H9 (cell line): ENCODE results near the gene PLXNA2. TPM values are rescaled to one million over a fixed set of nuclear protein-coding genes. Genes with fewer than 3 reads are reported as not detected.

Source experiments
- DNase-seq: peaks from one replicate; pipeline ENCODE4 v3.0.0-alpha.2; 2017
- H2AFZ ChIP-seq: one replicate; pipeline ENCODE4 v1.6.1; 2013; ENCODE audit warnings: mild to moderate bottlenecking, low read length, control low read depth, moderate library complexity
- H2AK5ac ChIP-seq: 2 replicates; pipeline ENCODE4 v1.6.1; 2013; ENCODE audit warnings: low read length, control low read depth, mixed read lengths; ENCODE audit not compliant: insufficient read length
- H2BK120ac ChIP-seq: one replicate; pipeline ENCODE4 v1.6.1; 2013; ENCODE audit warnings: low read depth, mild to moderate bottlenecking, low read length, control low read depth, inconsistent platforms; ENCODE audit not compliant: poor library complexity, severe bottlenecking
- H2BK12ac ChIP-seq: 2 replicates; pipeline ENCODE4 v1.6.1; 2013; ENCODE audit warnings: low read length, control low read depth, mixed read lengths, low read depth; ENCODE audit not compliant: insufficient read length
- H2BK15ac ChIP-seq: 2 replicates; pipeline ENCODE4 v1.6.1; 2013; ENCODE audit warnings: low read depth, low read length, control low read depth
- H2BK20ac ChIP-seq: one replicate; pipeline ENCODE4 v1.6.1; 2013; ENCODE audit warnings: low read depth, mild to moderate bottlenecking, low read length, control low read depth, inconsistent platforms; ENCODE audit not compliant: poor library complexity, severe bottlenecking
- H2BK5ac ChIP-seq: 2 replicates; pipeline ENCODE4 v1.6.1; 2013; ENCODE audit warnings: low read length, control low read depth, mixed read lengths; ENCODE audit not compliant: insufficient read length
- H3K14ac ChIP-seq: 2 replicates; pipeline ENCODE4 v1.6.1; 2013; ENCODE audit warnings: low read length, control low read depth; ENCODE audit not compliant: insufficient read depth
- H3K18ac ChIP-seq: 2 replicates; pipeline ENCODE4 v1.6.1; 2013; ENCODE audit warnings: low read depth, mild to moderate bottlenecking, mixed read lengths, low read length, control low read depth; ENCODE audit not compliant: insufficient read length
- H3K23ac ChIP-seq: 2 replicates; pipeline ENCODE4 v1.6.1; 2013; ENCODE audit warnings: low read length, control low read depth, mixed read lengths, low read depth; ENCODE audit not compliant: insufficient read length
- H3K23me2 ChIP-seq: 2 replicates; pipeline ENCODE4 v1.6.1; 2013; ENCODE audit warnings: low read depth, mild to moderate bottlenecking, mixed read lengths, low read length, control low read depth; ENCODE audit not compliant: insufficient read length, poor library complexity, severe bottlenecking
- H3K27ac ChIP-seq: 2 replicates; pipeline ENCODE4 v1.5.1; 2013; ENCODE audit warnings: low read length, control low read depth, mixed read lengths, low read depth; ENCODE audit not compliant: insufficient read length
- H3K27me3 ChIP-seq: 2 replicates; pipeline ENCODE4 v1.6.1; 2013; ENCODE audit warnings: low read length, control low read depth, inconsistent platforms; ENCODE audit not compliant: insufficient read depth
- H3K4ac ChIP-seq: 2 replicates; pipeline ENCODE4 v1.6.1; 2013; ENCODE audit warnings: low read depth, mild to moderate bottlenecking, control low read depth, inconsistent platforms, low read length, moderate library complexity
- H3K4me1 ChIP-seq: 2 replicates; pipeline ENCODE4 v1.6.1; 2013; ENCODE audit warnings: low read length, control low read depth, inconsistent platforms; ENCODE audit not compliant: insufficient read depth
- H3K4me2 ChIP-seq: 2 replicates; pipeline ENCODE4 v1.6.1; 2013; ENCODE audit warnings: low read length, control low read depth, mixed read lengths; ENCODE audit not compliant: insufficient read length, insufficient read depth
- H3K56ac ChIP-seq: 2 replicates; pipeline ENCODE4 v1.6.1; 2013; ENCODE audit warnings: low read depth, mild to moderate bottlenecking, mixed read lengths, low read length, control low read depth; ENCODE audit not compliant: insufficient read length
- H3K79me1 ChIP-seq: 2 replicates; pipeline ENCODE4 v1.6.1; 2013; ENCODE audit warnings: low read depth, mild to moderate bottlenecking, moderate library complexity, low read length, control low read depth, inconsistent platforms; ENCODE audit not compliant: insufficient read depth, poor library complexity, severe bottlenecking
- H3K79me2 ChIP-seq: 2 replicates; pipeline ENCODE4 v1.6.1; 2013; ENCODE audit warnings: low read length, control low read depth, inconsistent platforms; ENCODE audit not compliant: insufficient read depth
- H3K9ac ChIP-seq: 2 replicates; pipeline ENCODE4 v1.6.1; 2013; ENCODE audit warnings: low read length, control low read depth, mixed read lengths; ENCODE audit not compliant: insufficient read length; ENCODE audit errors: extremely low read depth
- H3K9me3 ChIP-seq: one replicate; pipeline ENCODE4 v1.6.1; 2013; ENCODE audit warnings: low read depth, low read length, inconsistent platforms; ENCODE audit not compliant: control insufficient read depth
- H3T11ph ChIP-seq: one replicate; pipeline ENCODE4 v1.6.1; 2013; ENCODE audit warnings: mild to moderate bottlenecking, low read length, control low read depth, inconsistent platforms
- H4K20me1 ChIP-seq: one replicate; pipeline ENCODE4 v1.6.1; 2013; ENCODE audit not compliant: control insufficient read depth, insufficient read length, insufficient read depth
- H4K5ac ChIP-seq: 2 replicates; pipeline ENCODE4 v1.6.1; 2013; ENCODE audit warnings: low read depth, mild to moderate bottlenecking, mixed read lengths, low read length, control low read depth; ENCODE audit not compliant: insufficient read length
- H4K8ac ChIP-seq: replicated peaks from 2 replicates; pipeline ENCODE4 v1.6.1; 2013; ENCODE audit warnings: low read length, control low read depth, mixed read lengths, low read depth; ENCODE audit not compliant: insufficient read length
- H4K91ac ChIP-seq: 2 replicates; pipeline ENCODE4 v1.6.1; 2013; ENCODE audit warnings: low read depth, mild to moderate bottlenecking, moderate library complexity, mixed read lengths, low read length, control low read depth; ENCODE audit not compliant: insufficient read length
- H3K27ac Mint-ChIP-seq, 3 experiments: 2 replicates in 2 of 3; 3 replicates in 1 of 3; pipeline ENCODE4 v1.8.0; 2020 to 2021; ENCODE audit warnings: mixed read lengths in 3 of 3, mild to moderate bottlenecking in 1 of 3, moderate library complexity in 1 of 3
- H3K27me3 Mint-ChIP-seq: 2 replicates; pipeline ENCODE4 v1.8.0; 2021; ENCODE audit warnings: low read depth, mild to moderate bottlenecking, moderate library complexity, mixed read lengths
- H3K36me3 Mint-ChIP-seq, 3 experiments: 2 replicates in 2 of 3; 3 replicates in 1 of 3; pipeline ENCODE4 v1.8.0; 2020 to 2021; ENCODE audit warnings: low read depth in 3 of 3, mixed read lengths in 3 of 3; ENCODE audit not compliant: insufficient read depth in 1 of 3
- H3K4me1 Mint-ChIP-seq, 2 experiments: 2 replicates each; pipeline ENCODE4 v1.8.0; 2020; ENCODE audit warnings: mixed read lengths in 2 of 2
- H3K4me3 Mint-ChIP-seq, 2 experiments: 2 replicates in 1 of 2; 3 replicates in 1 of 2; pipeline ENCODE4 v1.8.0; 2020 to 2021; ENCODE audit warnings: mild to moderate bottlenecking in 2 of 2, mixed read lengths in 2 of 2, moderate library complexity in 1 of 2
- H3K9me3 Mint-ChIP-seq, 2 experiments: 2 replicates in 1 of 2; 3 replicates in 1 of 2; pipeline ENCODE4 v1.8.0; 2020; ENCODE audit warnings: mild to moderate bottlenecking in 2 of 2, mixed read lengths in 2 of 2, moderate library complexity in 1 of 2
- CTCF ChIP-seq: fragments of 200-600 bp; sonication (generic); conservative IDR thresholded peaks from 3 replicates; pipeline ENCODE4 v1.8.0; 2021; ENCODE audit warnings: antibody characterized with exemption, mild to moderate bottlenecking
- WGBS: extraction: QIAGEN DNeasy Blood & Tissue Kit; methylation state at CpG from one replicate; pipeline ENCODE4 v1.1.7; 2013; ENCODE audit warnings: missing lambda C conversion rate, low lambda C conversion rate, mixed read lengths; ENCODE audit not compliant: insufficient read length; ENCODE audit errors: extremely low coverage; 5-methylcytosine and 5-hydroxymethylcytosine counted together
- total RNA-seq: library from RNA; stranded (reverse); gene quantifications from 2 replicates; pipeline ENCODE4 v1.2.1, GENCODE V29; 2021

PLXNA2 gene
- total RNA-seq, 1 experiment from 2014 or later, result 0.57 TPM

- DNase-seq, result no peak
- Histone ChIP-seq H3K4me2 (no peak overlapping the region), H3K23ac (no peak overlapping the region), H3K18ac (no peak overlapping the region), H2BK5ac (no peak overlapping the region), H3T11ph (no peak overlapping the region), H2AFZ (no peak overlapping the region), H4K91ac (no peak overlapping the region), H4K5ac (no peak overlapping the region), H2BK120ac (no peak overlapping the region), H3K4ac (no peak overlapping the region), H3K14ac (no peak overlapping the region), H3K23me2 (no peaks in the 10 kb centered on the region), H3K79me1 (no peaks in the 10 kb centered on the region), H2BK12ac (no peak overlapping the region), H4K8ac (no peak overlapping the region), H4K20me1 (no peaks in the 10 kb centered on the region), H3K79me2 (no peaks in the 10 kb centered on the region), H3K4me1 (peaks cover 13% of the 10 kb centered on the region), H3K27me3 (no peaks in the 10 kb centered on the region; the same call in 1 of the 2 replicates), H2AK5ac (no peak overlapping the region), H3K56ac (no peak overlapping the region), H3K9me3 (no peaks in the 10 kb centered on the region), H2BK20ac (no peak overlapping the region), H2BK15ac (no peak overlapping the region), H3K27ac (no peak overlapping the region), H3K9ac (no peak overlapping the region)
- Mint-ChIP-seq H3K4me3 (no peak overlapping the region; a peak in 1 of 5 replicates), H3K9me3 (no peaks in the 10 kb centered on the region), H3K36me3 (no peaks in the 10 kb centered on the region), H3K4me1 (peaks cover 74 to 91% of the 10 kb centered on the region in 2 experiments), H3K27me3 (peaks cover 26% of the 10 kb centered on the region), H3K27ac (no peak overlapping the region)
- no CpG with 5 or more reads among the region's 1 CpG for WGBS
- no peak for TF ChIP-seq CTCF
Observed at GRCh38 chr1:208162903-208163302, 81.3 kb downstream of the PLXNA2 start.
